K562 (cell line): ENCODE results near the gene GCNT2. TPM values are rescaled to one million over a fixed set of nuclear protein-coding genes. Genes with fewer than 3 reads are reported as not detected.

Experiments
- CHAMP1 ChIP-seq: fragments of 450-650 bp; IDR thresholded peaks from 2 replicates; pipeline ENCODE4 v1.6.1; 2016; ENCODE audit warnings: mild to moderate bottlenecking
- E2F6 ChIP-seq, 2 experiments: IDR thresholded peaks; 2 replicates each; pipeline ENCODE4 v1.6.1; 2011; ENCODE audit warnings: borderline replicate concordance in 1 of 2, control low read depth in 1 of 2, low read depth in 1 of 2, low read length in 1 of 2, mild to moderate bottlenecking in 1 of 2, mixed read lengths in 1 of 2, moderate library complexity in 1 of 2; ENCODE audit not compliant: insufficient read depth in 1 of 2, insufficient read length in 1 of 2, poor library complexity in 1 of 2, severe bottlenecking in 1 of 2; ENCODE audit errors: extremely low read depth in 1 of 2
- HNRNPLL ChIP-seq: fragments of 200-400 bp; formaldehyde crosslinking; IDR thresholded peaks from 2 replicates; pipeline ENCODE4 v1.6.1; 2017; ENCODE audit warnings: low read length, low read depth, mild to moderate bottlenecking; ENCODE audit not compliant: poor library complexity, severe bottlenecking
- MAX ChIP-seq: sonication (generic); formaldehyde crosslinking; IDR thresholded peaks from 2 replicates; pipeline ENCODE4 v1.9.0; 2022; ENCODE audit warnings: mild to moderate bottlenecking, missing genetic modification reagents
- MCM5 ChIP-seq: fragments of 450-650 bp; IDR thresholded peaks from 2 replicates; pipeline ENCODE4 v1.6.1; 2016; ENCODE audit warnings: low read depth
- MTA2 ChIP-seq: fragments of 450-650 bp; IDR thresholded peaks from 2 replicates; pipeline ENCODE4 v1.6.1; 2016; ENCODE audit warnings: low read depth
- SUPT5H ChIP-seq: fragments of 450-650 bp; IDR thresholded peaks from 2 replicates; pipeline ENCODE4 v1.6.1; 2016
- ZNF280B ChIP-seq: fragments of 250-450 bp; sonication (Bioruptor Pico); IDR thresholded peaks from 2 replicates; pipeline ENCODE4 v1.5.1; 2021; ENCODE audit warnings: mild to moderate bottlenecking
- ZNF586 ChIP-seq: fragments of 450-650 bp; formaldehyde crosslinking; conservative IDR thresholded peaks from 2 replicates; pipeline ENCODE4 v1.4.0; 2020; ENCODE audit warnings: mild to moderate bottlenecking, moderate library complexity
- polyA plus RNA-seq, 8 experiments: library from polyadenylated mRNA; depleted of rRNA in 4 of 8; stranded (reverse) in 5 of 8; unstranded in 3 of 8; fragments of >200 nt; fragmentation: Nextera tagmentation in 2 of 8; fragmentation: Illumina TruSeq in 1 of 8; extraction: Ambion mirVana in 2 of 8; extraction: Trizol in 1 of 8; gene quantifications; 2 replicates each; pipeline versions ENCODE4 v1.2.1 to v1.2.3, GENCODE V29; 2011 to 2014; ENCODE audit warnings: inconsistent platforms in 1 of 8, missing spikeins in 1 of 8
- total RNA-seq, 7 experiments: library from RNA; depleted of rRNA in 6 of 7; stranded (reverse); fragments of >200 nt in 6 of 7; fragmentation: Illumina TruSeq in 2 of 7; extraction: Trizol in 2 of 7; gene quantifications; 2 replicates each; pipeline versions ENCODE4 v1.2.1 to v1.2.3, GENCODE V29; 2011 to 2021; ENCODE audit warnings: low replicate concordance in 1 of 7

Gene GCNT2
- total and polyA plus RNA-seq, 9 of the 15 experiments (the other 6 are each of a cell fraction or from before 2014, with no cell fraction given) = 0.78 to 2.6 (median 1.6) TPM

GRCh38 chr6:10617008-10617696, 96.0 kb downstream of the GCNT2 start (continued):
- TF ChIP-seq MTA2 = no peak
- no peak for TF ChIP-seq SUPT5H
- no peak for TF ChIP-seq HNRNPLL
- no peak for TF ChIP-seq CHAMP1
- TF ChIP-seq MAX (CRISPR knock-in tag) = no peak
- TF ChIP-seq ZNF280B = no peak
- TF ChIP-seq MCM5 = no peak
- TF ChIP-seq ZNF586 (CRISPR knock-in tag) = no peak
- no peak for TF ChIP-seq E2F6 (IDR thresholded peaks at IDR 0.05; ENCODE audit: borderline replicate concordance in 1 of 2, extremely low read depth in 1 of 2, insufficient read depth in 1 of 2, insufficient read length in 1 of 2, low read depth in 1 of 2, low read length in 1 of 2, poor library complexity in 1 of 2, severe bottlenecking in 1 of 2)
